ENCODE measurements around the gene TMEM244.
"Not testable (repeated sequence)": the region's sequence is repeated elsewhere in the genome, so short reads cannot be mapped to it uniquely, and the experiment has no call there.

TMEM244 gene, protein sequence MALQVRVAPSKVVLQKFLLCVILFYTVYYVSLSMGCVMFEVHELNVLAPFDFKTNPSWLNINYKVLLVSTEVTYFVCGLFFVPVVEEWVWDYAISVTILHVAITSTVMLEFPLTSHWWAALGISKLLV

DNA sequence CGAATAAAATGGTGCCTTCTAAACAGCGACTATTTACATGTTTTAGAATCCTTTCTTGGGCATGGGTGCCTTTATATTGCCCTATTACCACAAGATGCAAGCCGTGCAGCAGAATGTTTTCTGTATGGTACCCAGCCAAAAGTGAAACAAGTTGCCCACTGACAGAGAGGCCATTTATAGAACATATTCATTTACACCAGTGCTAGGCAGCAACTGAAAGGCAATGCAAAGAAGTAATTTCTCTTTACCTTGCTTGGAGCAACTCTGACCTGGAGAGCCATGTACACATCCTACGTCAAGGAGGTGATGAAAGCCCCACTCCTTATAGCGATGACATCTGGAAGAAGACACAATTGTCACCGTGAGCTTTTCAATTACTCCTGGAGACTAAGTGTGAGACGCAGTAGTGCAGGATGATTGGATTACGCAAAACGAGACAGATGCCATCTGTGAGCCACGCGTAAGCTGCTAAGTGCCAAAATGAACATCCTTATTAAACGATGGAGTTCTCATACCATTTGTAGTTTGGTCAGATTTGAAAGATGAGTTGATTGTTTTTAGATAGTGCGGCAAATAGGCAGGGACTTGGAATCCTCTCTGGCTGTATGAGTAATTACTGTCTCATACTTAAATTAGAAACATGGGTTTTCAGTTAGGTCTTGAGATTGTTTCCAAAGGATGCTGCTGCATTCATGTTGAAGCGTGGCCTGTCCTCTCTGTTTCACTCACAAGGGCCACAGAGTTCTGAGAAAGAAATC is at the start of gene TMEM244:
TMEM244 (minus strand) TSS at position 408 of the 758 bp plus-strand sequence; CDS start at position 281, 127 bp downstream.
- no peak for DNase-seq

DNA sequence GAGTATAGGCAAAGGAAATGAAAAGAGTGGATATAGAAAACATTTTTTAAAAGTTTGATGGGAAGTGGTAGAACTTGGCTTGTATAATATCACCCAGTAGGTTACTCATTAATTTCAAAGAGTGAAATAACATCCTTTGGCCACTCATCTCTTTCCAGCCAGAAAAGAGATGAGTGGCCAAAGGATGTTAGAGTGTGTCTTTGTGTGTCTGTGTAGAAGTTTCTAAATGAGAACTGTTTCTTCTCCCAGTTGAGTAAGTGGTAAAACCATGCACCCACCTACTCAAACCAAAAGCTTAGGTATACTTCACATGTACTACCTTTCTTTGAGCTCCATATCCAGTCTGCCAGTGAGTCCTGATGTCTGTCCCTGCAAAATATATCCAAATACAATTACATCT is 47.7 kb upstream of the TMEM244 start:
- no peak for DNase-seq

DNA sequence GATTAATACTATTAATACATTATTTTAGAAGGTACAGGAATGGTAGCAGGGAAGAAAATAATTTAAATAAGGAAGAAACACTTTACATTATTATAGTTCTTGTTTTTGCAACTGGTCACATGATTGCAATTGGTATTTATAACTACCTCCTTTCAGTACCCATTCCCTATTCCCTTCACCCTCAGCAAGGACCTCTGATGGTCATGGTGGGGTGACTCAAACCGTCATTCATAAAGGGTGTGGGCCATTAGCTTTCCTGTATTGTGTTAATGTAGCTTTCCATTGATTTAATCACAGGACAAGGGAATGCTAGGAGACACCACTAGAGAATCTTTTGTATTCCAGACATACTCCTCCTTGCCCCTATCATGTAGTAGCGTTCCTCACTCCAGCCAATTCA is 47.2 kb upstream of the TMEM244 start:
- DNase-seq: no peak

DNA sequence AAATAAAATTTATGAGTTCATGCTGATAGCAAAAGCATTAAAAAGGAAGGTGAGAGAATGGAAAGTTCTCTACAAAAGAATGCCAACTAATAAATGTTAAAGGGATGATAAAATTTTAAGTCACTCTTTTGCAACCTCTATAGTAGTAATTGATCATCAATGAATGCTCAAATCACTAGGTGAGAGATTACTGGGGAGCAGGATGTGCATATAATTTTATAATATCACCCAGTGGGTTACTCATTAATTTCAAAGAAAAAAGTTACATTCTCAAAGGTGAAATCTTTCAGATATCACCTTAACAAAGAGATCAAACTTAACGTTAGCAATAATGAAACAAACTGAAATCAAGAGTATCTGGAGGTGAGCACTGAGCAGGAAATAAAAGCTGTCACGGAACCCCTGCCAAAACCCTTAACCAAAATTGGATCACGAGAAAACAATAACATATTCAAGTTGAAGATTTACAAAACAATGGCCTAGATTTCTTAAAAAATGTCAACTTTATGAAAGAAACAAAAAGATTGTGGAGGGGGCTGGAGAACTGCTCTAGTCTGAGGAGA is 45.5 kb upstream of the TMEM244 start:
- no peak for DNase-seq

DNA sequence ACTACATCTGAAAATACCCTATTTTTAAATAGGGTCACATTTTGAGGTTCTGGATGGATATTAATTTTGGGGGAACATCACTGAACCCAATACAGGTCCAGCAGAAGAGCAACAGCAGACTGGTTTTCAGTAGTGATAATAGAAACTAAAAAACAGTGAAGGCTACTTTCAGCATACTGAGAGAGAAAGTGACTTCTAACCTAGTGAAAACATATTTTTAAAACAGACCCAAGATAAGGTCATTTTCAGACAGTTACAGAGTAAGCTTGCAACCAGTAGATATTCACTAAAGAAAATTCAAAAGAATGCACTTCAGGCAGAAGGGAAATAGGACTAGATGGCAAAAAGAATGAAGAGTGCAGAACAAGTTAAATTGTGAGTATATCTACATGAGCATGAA is 42.0 kb upstream of the TMEM244 start:
- no peak for DNase-seq

DNA sequence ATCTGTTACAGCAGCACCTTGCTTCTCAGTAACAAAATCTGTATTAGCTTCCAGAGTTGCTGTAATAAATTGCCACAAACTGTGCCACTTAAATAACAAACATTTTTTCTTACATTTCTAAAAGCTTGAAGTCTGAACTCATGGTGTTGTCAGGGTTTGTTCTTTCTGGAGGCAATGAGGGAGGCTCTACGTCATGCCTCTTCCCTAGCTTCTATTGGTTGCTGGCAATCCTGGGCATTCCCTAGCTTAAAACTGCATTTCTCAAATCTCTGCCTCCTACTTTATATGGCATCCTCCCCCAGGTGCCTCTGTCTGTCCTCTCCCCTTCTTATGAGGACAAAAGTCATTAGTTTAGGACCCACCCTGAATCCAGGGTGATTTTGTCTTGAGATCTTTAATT is 41.6 kb upstream of the TMEM244 start:
- no peak for DNase-seq

DNA sequence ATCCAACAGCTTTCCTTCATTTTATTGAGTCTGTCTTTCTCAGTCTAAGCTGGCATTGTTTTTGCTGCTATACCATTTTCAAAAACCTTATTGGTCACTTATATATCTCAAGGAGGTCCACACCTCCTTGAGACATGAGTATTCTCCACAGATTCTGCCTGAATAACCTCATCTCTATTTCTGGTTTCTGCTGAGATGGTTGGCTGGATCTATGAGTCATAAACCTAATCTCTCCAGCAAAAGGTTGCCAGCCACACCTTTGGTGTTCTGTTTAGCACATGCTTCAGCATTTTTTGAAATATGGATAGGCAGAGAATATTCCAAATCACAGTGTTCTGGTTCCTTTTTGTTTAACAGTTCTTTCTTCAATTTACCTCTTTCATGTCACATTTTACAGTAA is 40.8 kb upstream of the TMEM244 start:
- DNase-seq: no peak

DNA sequence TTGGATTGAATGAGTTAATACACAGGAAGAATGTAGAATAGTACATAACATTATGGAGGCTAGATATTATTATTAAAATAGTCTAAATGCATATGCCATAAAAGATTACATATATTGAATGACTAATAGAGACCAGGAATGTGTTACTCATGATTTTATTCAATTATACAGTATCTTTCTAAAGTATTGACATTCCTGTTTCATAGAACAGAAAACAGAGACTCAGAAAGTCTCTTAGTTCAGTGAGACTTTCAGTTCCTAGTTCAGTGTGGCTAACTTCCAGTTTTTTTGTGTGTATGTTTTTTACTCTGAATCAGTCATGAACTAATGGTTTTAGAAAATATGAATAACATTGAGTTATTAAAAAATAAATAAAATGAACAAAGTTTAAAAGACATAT is 34.6 kb upstream of the TMEM244 start:
- no peak for DNase-seq

DNA sequence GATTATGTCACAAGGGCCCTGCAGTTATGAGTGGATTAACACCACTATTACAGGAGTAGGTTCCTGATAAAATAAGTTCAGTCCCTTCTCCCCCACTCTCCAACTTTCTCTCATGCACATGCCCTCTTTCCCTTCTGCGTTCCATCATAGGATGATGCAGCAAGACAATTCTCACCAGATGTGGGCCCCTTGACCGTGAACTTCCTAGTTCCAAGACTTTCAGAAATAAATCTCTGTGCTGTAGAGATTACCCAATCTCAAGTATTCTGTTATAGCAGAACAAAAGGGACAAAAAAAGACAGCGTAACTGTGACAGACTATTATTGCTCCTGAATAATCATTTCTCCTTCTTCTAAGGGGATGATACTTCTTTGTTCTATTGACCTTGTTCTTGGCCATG is 33.8 kb upstream of the TMEM244 start:
- DNase-seq: no peak

DNA sequence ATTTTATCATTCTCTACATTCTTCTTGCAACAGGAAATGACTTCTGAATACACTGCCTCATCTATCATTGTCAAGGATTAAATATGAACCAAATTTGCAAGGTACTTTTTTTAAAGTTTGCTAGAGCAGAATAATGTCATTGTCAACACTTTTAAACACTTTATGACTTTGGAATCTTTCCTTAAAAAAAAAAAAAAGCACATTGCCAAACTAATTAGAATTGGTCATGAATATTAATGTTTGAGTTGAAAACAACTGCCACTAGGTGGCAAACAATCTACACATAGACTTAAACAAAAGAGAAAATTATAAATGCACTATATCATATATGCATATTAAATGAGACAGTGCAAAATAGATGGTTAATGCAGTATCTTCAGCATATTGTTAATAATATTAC is 32.5 kb upstream of the TMEM244 start:
- DNase-seq: no peak

DNA sequence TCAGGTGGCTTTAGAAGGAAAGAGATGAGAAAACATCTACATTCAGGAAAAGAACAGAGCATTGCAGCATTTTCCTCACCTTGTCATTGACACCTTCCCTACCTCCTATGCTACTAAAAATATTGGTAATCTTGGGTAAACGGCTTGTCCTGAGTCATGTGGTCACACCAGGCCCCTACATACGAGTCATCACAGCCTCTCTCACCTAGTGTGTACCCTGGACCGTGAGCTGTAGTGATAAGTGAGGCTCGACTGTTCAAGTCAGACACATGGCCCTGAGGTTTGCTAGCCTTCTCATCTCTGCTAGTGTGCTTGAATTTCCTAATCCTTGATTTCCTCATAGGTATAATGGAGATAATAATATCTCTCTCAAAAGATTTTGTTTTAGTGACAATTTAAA is 29.6 kb upstream of the TMEM244 start:
- no peak for DNase-seq

DNA sequence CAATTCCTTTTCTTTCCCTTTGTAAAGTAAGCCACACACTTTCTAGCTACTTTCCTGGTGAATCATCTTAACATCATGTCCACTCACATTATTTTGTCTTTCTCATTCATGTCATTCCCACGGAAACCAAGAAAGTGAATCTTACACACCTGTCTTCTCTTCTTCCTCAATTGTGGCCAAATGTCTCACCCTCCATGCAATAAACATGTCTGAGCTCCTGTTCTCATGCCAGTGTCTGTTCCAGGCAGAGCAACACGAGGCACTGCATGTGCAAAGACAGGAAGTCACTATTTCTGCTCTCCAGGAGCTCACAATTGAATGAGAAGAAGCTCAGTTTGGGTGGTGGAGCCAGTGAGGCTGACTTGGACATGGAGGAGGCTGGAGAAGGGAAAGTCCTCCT is 29.0 kb upstream of the TMEM244 start:
- DNase-seq: no peak

DNA sequence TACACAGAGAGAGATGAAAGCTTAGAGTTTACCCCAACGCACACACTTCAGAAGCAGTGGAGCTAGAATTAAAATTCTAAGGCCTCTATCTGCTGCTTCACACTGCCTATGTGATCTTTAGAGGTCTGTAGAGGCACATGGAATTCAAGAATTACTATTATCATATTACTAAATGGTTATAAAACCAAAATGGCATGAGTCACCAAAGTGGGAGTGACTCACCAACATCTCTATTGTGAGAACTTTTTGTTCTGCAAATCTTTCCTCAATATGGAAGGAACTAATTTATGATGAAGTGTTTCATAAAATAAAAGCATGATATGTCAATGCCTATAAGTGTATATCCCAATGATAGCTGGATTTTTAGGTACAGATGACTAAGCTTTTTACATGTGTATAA is 28.5 kb upstream of the TMEM244 start:
- no peak for DNase-seq

DNA sequence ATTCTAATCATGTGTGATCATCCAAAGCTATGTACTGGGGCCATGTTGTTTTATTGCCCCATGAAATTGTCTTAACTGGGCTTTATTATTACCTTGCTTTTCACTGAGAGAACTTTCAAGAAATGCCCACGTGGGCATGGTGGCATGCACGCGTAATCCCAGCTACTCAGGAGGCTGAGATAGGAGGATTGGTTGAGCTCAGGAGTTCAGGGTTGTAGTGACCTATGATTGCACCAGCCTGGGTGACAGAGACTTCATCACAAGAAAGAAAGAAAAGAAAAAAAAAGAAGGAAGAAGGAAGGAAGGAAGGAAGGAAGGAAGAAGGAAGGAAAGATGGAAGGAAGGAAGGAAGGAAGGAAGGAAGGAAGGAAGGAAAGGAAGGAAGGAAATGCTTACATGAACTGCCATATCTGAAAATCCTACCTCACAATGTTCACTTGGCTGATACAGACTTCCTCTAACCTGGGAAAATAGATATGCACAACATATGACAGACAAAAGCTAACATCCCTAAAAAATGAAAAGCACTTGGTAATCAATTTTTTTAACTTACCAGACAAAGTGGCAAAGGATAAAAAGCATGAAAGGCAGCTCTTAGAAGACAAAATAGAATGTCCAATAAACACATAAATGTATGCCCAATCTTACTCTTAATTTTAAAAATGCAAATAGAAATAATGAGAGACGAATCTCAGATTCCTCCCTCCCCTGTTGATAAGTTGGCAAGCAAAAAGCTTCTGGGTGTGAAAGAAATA is 25.5 kb upstream of the TMEM244 start:
- DNase-seq: no peak

DNA sequence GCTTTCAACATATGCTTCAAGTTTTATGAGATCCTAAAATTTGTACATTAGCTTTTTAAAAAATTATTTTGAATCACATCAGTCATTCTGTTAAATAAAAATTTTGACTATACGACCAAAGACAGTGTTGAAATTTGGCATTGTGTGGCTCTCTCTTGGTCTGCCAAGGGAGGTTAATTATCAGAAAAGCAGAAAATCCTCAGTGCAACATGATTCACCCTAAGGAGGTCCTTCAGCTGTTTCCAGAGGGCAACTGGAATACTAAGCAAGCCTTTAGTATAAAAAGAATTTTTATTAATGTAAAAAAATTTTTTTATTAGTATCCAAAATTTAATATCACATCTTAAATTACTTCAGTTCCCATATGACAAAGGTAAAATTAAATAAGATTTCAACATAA is 23.1 kb upstream of the TMEM244 start:
- DNase-seq: no peak

DNA sequence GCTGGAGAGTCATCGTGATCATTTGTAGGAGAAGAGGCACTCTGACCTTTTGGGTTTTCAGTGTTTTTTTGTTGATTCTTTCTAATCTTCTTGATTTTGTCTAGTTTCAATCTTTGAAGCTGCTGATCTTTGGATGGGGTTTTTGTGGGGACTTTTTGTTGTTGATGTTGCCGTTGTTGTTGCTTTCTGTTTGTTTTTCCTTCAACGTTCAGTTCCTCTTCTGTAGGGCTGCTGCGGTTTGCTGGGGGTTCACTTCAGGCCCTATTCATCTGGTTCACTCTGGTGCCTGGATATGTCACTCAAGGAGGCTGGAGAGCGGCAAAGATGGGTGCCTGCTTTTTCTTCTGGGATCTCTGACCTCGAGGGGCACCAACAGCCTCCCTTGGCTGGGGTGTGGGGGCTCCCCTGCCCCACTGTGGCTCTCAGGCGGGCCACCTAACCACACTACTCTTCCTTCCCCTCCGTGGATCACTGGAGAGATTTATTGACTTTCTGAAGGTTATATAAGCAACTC is 21.5 kb upstream of the TMEM244 start:
- no peak for DNase-seq

DNA sequence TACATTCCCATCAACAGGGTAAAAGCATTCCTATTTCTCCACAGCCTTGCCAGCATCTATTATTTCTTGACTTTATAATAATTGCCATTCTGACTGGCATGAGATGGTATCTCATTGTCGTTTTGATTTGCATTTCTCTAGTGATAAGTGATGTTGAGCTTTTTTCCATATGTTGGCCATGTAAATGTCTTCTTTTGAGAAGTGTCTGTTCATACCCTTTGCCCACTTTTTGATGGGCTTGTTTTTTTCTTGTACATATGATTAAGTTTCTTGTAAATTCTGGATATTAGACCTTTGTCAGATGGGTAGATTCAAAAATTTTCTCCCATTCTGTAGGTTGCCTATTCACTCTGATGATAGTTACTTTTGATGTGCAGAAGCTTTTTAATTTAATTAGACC is 16.8 kb upstream of the TMEM244 start:
- not testable (repeated sequence) for DNase-seq

DNA sequence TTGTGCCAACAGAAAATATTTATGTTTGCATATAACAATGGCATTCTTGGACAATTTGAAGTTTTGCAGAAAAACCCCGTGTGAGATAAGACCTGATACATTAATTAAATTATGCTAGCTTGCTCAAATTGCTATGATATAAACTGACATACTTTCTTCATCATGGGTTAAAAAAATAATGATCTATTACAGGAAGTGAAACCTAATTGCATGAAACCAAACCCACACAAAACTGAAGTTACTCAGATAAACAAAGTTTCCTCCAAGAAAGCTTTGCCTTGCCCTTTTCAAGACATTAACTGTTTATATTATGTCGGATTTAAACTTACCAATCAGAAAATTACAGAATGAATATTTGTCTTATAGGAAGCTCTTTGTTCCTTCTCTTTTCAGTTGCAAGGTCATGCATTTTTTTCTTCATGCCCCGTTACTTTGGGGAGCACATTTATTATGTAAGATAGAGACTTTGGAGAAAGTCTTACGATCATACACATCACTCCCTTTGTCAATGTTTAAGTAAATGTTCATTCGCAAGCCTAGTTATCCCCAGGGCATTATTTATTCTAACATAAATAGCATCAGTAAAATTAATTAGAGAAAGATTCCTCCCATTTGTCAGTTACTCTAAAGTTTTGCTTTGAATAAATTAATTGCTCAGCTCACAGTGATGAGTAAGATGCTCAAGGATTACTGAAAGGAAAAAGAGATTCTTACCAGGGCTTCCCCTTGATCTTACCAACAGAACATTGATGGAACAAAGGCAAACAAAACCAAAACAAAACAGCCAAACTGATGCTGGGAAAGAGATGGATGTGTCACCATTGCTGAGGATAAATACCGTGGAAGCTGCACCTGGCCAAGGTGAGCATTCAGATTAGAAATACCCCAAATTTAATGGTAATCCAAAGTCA is 14.8 kb upstream of the TMEM244 start:
- DNase-seq: no peak

DNA sequence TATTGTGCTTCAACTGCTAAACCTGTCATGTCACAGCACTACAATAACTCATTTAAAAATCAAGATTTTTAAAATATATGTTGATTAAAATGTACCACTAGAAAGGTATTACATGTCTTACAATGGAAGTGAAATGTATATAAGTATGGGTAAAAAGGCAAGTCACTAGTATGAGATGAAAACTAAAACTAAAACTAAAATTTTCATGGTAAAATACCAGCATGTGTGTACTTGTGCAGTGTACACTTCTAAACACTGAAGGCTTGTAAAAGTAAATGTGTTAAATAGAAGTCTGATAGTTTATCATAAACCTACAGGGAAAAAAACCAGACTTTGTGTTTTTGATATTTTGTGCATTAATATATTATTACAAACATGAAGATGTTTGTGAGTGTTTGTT is 13.7 kb upstream of the TMEM244 start:
- DNase-seq: no peak

DNA sequence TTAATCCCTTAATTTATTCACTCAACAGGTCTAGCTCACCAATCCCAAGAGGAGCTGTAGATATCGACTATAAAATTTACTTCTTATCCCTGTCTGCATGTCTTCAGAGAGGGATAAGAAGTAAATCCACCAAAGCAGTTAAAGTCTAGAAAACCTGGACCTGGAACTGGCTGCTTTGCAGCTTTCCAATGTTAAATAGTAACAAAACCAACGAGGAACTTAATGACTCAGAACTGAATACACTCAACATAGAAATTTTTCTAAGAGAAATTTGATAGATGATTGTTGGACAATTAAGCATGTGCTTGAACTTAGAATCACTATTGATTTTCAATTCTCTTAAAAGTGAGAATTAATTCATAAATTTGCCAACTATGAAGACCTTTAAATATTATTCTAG is 11.5 kb upstream of the TMEM244 start:
- DNase-seq: no peak

DNA sequence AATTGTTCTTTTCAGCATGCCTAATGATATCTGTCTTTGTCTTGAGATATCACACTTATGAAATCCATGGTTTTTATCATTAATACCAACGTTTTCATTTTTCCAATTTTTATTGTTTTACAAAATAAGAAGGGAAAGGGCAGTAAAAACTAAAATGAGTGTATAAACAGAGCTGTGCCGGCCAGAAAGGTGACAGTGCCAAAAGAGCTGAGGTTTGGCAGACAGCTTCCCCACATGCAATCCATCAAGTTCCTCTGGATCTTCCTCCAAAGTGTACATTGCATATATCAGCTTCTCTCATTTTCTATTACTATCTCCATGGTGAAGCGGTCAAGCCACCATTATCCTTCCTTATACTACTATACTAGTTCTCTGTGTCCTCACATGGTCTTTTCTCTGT is 10.1 kb upstream of the TMEM244 start:
- DNase-seq: no peak

DNA sequence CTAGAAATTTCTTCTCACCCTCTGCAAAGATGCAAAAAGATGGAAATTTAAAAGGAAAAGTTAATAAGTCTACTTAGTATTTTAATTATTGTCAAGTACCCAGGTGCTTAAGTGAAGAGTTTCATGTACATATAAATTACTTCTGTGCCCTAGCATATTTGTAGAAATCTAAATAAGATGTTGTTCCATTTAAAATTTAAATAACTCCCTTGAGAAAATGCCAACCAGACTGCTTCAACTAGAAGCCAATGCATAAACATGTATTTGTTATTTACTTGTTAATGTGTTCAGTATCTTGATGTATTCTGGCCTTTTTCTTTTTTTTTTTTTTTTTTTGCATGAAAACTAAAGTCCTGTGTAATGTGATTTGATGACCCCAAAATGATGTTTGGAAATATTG is 6.3 kb upstream of the TMEM244 start:
- DNase-seq: no peak

DNA sequence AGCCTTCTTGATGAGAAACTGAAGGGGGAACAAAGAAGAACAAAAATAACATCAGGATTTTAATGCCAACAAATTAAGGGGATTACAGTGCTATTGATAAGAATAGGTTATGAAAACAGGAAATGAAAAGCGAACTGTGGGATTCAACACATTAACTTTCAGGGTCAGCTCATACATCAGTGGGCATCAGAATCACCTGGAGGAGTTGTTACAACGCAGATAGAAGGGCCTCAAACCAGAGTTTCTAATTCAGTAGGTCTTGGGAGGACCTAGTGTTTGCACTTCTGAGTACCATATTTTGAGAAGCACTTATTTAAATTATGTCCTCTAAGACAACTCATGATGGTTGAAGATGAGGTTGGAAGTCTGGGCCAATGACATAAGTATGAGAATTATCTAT is 5.6 kb upstream of the TMEM244 start:
- DNase-seq: no peak
